Stimulated activated CD8-positive, alpha-beta memory T cell treated with anti-CD3 and anti-CD28 coated beads, Interleukin-12 subunit alpha, Interleukin-12 subunit beta, amount 100 ng/mL, for 1 hour (primary cell): Measurements from ENCODE around the gene KIZ.

ENCODE experiments used
- DNase-seq: peaks from one replicate; pipeline ENCODE4 v3.0.0-alpha.2; 2020; ENCODE audit warnings: low read depth

KIZ gene

DNA sequence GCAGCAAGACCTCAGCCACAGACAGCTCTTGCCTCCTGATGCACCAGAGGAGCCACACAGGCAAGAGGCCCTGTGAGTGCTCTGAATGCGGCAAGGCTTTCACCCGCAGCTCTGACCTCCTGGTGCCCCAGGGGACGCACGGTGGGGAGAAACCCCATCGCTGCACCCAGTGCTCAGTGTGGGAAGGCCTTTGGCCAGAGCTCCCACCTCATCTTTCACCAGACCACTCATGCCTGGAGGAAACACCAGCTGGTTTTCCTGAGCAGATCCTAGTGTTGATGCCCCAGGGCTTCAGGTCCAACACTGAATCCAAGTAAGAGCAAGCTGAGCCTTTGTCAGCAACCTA lies 140.3 kb downstream of the KIZ start:
- DNase-seq: no peak

DNA sequence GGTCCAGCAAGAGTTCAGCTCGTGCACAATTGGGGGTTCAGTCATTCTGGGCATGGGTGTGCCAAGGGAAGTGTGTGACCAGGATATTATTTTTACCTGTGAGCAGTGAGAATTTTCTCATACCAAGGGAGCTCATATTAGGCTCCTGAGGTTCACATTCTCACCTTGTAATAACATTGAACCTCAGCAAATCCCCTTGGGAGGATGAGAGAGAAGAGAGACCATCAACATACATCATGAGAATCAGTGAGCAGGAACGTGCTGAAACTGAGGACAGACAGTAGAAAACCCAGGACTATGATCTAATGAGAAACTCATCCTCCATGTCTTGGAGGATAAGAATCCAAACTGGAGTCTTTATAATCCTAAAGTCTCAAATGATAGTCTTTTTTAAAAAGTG lies 143.9 kb downstream of the KIZ start:
- no peak for DNase-seq

DNA sequence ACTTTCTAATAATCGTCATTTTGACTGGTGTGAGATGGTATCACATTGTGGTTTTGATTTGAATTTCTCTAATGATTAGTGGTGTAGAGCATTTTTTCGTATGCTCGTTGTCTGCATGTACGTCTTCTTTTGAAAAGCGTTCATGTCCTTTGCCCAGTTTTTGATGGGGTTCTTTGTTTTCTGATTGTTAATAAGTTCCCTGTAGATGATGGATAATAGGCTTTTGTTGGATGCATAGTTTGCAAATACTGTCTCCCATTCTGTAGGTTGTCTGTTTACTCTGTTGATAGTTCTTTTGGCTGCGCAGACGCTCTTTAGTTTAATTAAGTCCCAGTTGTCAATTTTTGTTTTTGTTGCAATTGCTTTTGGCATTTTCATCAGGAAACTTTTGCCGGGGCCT lies 144.9 kb downstream of the KIZ start:
- DNase-seq: no peak

DNA sequence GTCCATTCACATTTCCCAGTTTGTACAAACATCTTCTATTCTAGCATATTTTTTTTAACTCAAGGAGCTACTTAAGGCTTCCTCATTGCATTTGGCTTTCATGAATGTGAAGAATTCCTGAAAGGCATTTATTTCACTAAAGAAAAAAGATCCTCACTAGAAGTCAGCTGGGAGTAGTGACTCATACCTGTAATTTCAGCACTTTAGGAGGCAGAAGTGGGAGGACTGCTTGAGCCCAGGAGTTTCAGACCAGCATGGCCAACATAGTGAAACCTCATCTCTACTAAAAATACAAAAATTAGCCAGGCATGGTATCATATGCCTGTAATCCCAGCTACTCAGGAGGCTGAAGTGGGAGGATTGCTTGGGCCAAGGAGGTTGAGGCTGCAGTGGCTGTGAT lies 146.4 kb downstream of the KIZ start:
- no peak for DNase-seq

DNA sequence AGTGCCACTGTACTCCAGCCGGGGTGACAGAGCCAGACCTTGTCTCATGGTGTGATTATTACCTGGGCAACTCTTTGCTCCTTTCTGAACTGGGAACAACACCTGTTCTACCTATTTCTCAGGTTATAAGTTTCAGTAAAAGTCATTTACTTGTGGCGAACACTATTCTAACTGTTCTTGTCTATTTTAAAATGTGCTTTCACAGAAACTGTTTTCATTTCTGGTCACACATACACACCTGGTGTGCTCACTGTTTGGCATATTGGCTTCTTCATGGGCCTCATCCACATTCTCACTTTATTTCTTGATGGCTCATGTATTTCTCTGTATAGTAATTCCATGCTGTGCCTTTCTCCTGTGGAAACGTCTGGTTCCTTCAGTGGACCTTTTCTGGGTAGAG lies 146.8 kb downstream of the KIZ start:
- DNase-seq: no peak

DNA sequence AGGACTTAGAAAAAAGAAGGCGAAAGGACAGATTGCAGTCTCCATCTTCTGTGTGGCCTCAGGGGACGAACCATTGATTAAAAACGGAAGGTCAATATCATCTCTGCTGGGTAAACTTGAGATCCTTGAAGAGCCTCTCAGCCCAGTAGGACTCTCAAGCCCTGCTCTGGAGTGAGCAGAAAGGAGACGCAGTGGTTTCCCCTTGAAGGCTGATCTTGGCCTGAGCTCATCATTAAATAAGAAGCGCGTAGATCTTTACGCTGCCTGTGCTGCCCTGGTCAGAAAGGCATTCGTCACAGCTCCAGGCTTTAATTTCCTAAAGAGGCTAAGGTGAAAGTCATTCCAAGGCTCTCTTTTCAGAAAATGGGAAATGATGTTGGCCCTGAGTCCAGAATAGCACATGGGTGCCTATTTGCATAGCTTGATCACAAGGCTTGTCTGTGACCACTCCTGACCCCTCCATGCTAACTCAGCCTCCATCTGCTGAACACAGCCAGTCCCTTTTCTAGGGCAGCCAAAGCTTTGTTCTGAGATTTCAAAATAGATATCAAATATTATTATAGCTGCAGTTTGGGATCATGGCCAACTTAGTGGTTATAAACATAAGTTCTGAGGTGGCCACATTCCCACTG lies 148.0 kb downstream of the KIZ start:
- no peak for DNase-seq

DNA sequence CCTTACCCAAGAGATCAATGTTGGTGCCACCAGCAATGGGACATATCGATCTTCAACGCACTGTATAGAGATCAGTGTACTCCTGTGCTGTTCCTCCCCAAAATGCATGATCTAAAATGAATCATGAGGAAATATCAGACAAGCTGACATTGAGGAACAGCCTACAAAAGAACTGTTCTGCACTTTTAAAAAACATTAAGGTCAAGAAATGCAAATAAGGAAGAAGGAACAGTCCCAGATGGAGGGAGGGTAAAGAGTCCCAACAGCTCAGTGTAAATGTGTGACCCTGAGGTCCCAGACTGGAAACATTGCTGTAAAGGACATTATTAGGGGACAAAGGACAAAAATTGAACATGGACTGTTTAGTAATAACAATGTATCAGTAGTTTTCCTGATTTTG lies 152.9 kb downstream of the KIZ start:
- no peak for DNase-seq

DNA sequence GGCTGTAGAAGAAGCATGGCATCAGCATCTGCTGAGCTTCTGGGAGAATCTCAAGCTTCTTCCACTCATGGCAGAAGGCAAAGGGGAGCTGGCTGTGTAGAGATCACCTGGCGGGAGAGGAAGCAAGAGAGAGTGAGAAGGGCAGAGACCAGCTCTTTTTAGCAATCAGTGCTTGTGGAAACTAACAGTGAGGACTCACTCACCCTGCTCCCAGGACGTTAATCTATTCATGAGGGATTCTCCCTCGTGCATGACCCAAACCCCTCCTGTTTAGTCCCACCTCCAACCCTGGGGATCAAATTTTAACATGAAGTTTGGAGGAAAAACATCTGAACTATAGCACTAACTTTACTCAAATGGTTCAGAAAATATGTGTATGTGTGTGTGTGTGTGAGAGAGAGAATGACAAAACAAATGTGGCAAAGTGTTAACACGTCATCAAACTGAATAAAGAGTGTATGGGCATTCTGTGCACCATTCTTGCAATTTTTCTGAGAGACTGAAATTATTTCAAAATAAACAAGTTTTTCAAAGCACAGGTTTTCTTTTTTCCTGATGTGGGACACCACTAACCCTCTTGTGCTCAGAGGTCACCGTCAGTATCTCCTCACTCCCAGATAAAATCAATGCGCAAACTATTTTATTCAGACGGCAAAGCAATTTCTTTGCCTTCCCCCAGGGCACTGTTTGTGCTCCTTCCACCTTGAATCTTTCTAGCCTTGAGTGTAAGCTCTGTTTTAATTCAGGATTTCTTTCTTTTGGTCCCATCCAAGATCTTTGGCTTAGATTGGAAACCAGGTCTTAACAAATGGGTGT lies 154.0 kb downstream of the KIZ start:
- no peak for DNase-seq

DNA sequence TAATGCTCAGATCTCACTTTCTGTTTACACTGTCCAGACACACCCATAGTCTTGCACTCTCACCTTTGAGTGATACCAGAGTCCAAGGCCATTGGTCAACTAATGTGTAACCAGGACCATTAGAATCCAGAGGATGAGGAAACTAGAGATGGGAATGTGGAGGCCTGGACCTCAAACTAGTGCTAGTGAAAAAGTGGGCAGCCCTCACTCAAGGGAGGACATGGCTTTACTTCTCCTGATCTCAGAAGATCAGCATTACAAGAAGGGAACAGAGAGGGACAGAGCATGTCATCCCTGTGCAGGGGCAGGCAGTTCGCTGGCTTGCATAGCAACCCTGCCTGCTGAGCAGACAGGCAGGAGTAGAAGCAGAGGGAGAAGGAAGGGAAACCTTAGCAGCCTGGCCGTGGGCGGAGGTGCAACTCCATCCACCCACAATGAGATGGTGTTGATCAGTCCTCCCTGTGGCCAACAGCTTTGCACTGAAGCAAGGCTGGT lies 154.7 kb downstream of the KIZ start:
- DNase-seq: no peak

DNA sequence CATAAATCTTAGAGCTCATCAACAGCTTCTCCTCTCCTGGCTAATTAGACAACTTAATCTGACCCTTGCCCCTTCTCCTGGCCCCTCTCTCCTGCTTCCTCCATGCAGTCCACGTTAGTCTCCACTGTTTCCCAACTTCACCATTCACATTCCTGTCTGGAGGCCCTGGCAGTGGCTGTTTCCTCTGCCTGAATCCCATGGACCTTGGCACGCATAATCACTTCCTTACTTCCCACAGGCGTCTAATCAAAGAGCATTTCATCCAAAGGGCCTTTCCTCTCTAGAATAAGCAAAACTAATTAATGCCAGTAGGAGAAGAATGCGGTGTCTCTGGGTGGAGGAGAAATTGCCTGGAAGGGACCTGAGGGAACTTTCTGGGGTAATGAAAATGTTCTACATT lies 160.9 kb downstream of the KIZ start:
- DNase-seq: no peak

DNA sequence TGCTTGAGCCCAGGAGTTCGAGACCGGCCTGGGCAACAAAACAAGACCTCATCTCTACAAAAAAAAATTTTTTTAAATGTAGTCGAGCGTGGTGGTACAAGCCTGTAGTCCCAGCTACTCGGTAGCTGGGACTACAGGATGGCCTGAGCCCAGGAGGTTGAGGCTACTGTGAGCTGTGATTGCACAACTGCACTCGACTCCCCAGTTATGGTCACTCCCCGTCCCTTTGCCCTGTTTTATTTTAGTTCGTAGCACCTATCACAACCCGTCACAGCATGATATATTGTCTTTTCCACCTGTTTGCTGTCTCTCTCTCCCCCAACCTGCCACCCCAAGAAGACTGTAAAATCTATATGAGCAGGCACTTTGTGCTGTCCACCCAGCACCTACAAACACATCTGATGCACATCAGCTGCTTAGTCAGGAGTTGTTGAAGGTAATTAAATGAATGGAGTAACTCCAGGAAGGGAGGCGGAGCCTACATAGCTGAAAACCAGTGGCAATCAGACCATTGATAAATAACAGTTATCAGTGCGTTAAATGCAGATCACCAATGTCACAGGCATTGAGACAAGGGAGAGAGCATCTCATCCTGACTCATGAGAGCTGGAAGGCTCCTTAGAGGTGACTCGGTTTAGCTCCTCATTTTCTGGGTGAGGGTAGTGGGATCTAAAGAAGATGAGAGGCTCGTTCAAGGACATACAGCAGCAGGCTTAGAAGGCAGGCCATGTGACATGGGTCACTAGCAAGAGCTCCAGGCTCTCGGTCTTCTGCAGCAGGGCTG lies 162.9 kb downstream of the KIZ start:
- no peak for DNase-seq

DNA sequence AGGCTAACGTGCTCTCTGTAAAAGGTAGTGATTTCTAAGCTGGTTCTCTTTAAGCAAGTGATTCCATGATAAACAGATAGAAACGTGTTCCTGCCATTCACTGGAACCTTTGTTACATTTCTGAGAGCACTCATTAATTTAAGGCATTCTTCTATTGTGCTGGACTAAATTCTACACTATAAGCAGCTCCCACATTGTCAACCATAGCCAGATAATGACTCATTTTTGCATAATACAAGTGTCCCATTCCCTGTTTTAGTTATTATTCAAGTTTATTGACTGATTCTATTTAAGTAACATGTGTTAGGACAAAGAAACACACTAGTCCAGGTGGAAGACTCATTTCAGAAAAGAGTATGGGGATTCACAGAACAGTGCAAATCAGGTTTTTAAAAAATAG lies 163.8 kb downstream of the KIZ start:
- no peak for DNase-seq

DNA sequence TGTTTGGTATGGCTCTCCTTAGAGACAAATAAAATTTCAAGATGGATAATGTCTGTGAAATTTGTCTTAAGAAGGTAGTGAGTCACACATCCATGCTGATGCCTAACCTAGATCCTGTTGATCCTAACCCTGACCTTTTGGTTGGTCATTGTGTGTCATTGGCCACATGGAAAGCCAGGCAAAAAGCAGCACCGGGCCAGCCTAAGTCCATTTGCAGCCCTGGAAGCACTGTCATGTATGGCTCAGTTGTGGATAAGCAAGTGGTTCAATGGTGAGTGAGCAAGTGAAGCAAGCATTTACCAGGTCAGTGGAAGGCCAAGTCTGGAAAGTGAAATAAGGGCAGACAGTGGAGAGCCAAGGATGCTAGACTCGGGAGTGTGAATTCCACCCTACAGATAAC lies 165.1 kb downstream of the KIZ start:
- DNase-seq: no peak

DNA sequence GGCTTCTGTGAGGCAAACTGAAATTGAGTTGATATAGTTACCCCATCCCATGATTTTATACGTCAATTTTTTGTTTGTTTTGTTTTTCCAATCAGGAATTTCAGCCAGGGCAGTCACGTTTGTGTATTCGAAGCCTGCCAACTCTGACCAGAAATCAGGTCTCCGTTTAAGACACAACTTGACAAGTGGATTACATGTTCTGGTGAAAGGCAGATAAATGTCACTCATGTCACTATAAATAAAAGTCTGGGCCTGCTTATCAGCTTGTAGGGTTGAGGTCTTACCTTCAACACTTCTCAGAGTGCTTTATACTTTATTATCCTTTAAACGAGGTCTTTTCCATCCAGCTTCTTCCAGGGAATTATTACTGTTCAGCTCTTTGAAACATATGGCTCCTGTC lies 168.9 kb downstream of the KIZ start:
- DNase-seq: no peak
